SH-SY5Y (cell line): ENCODE measurements around the gene CD34.
A peak's percentile ranks its signal among the peaks of the same experiment; 100 is the strongest.

Experiments
- GATA2 ChIP-seq: IDR thresholded peaks from 2 replicates; pipeline ENCODE4 v1.6.1; 2011; ENCODE audit warnings: mild to moderate bottlenecking, low read depth, low read length
- GATA3 ChIP-seq: IDR thresholded peaks from 2 replicates; pipeline ENCODE4 v1.6.1; 2011; ENCODE audit warnings: low read depth, mild to moderate bottlenecking, low read length, moderate library complexity

The CD34 gene

GRCh38 chr1:207913951-207914350 lies 3.0 kb upstream of the CD34 start:
- TF ChIP-seq GATA2: no peak
- TF ChIP-seq GATA3: no peak

- TF ChIP-seq GATA3 (no peak), GATA2 (peak; percentile 54; the same call in 1 of the 2 replicates)
Measured at GRCh38 chr1:207911856-207912760, 1.2 kb upstream of the CD34 start.

GRCh38 chr1:207909687-207910086 lies 1.2 kb downstream of the CD34 start:
- TF ChIP-seq GATA2 (no peak), GATA3 (no peak)

- TF ChIP-seq GATA2: no peak
Measured at GRCh38 chr1:207908107-207908734, 2.7 kb downstream of the CD34 start.

GRCh38 chr1:207904391-207904790 lies 6.5 kb downstream of the CD34 start:
- TF ChIP-seq GATA3 (no peak), GATA2 (no peak)

- TF ChIP-seq GATA3 (no peak), GATA2 (no peak)
Measured at GRCh38 chr1:207903767-207904166, 7.2 kb downstream of the CD34 start.

GRCh38 chr1:207903053-207903452 lies 7.9 kb downstream of the CD34 start:
- TF ChIP-seq GATA3: no peak
- TF ChIP-seq GATA2: no peak

- no peak for TF ChIP-seq GATA2
- no peak for TF ChIP-seq GATA3
Measured at GRCh38 chr1:207902566-207902965, 8.4 kb downstream of the CD34 start.

GRCh38 chr1:207901041-207901653 lies 9.8 kb downstream of the CD34 start:
- no peak for TF ChIP-seq GATA2
- no peak for TF ChIP-seq GATA3

GRCh38 chr1:207898836-207899235 lies 12.1 kb downstream of the CD34 start:
- no peak for TF ChIP-seq GATA2
- no peak for TF ChIP-seq GATA3

- TF ChIP-seq GATA3 (no peak), GATA2 (no peak)
Measured at GRCh38 chr1:207898260-207898659, 12.7 kb downstream of the CD34 start.

- TF ChIP-seq GATA2: no peak
- no peak for TF ChIP-seq GATA3
Measured at GRCh38 chr1:207897188-207897587, 13.7 kb downstream of the CD34 start.

- TF ChIP-seq GATA2: no peak
- TF ChIP-seq GATA3: no peak
Measured at GRCh38 chr1:207896547-207896946, 14.4 kb downstream of the CD34 start.

- TF ChIP-seq GATA3: no peak
- TF ChIP-seq GATA2: no peak
Measured at GRCh38 chr1:207894704-207895103, 16.2 kb downstream of the CD34 start.
